Fibroblast of skin of left biceps (primary cell): ENCODE data around the gene ANKRD34A.

ENCODE experiments used
- DNase-seq, 2 experiments: peaks; one replicate each; pipeline ENCODE4 v3.0.0-alpha.2; 2013; ENCODE audit warnings: low read depth in 2 of 2

Gene ANKRD34A

DNA sequence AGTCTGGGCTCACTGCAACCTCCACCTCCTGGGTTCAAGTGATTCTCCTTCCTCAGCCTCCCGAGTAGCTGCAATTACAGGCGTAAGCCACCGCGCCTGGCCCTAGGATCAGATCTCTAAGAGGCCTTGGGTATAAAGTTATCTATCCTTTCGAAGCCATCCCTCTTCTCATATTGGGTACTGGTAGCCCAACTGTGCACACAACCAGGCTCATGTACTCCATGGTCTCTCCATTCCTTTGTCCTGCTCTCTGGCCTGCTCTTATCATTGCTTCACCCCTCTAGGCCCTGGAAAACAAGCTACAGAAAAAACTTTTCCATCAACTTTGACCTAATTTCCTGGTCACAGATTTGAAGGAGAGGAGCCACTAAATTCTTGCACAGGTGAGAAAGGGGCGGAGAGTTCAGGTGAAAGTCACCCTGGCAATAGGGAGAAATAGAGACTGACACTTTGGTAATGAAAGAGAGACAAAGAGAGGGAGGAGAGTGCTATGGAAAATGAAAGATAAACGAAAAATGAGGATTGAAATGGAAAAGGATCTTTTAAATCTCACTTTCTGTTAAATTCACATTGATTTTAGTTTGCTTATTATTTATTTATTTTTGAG is 26.0 kb upstream of the ANKRD34A start:
- DNase-seq: no peak

DNA sequence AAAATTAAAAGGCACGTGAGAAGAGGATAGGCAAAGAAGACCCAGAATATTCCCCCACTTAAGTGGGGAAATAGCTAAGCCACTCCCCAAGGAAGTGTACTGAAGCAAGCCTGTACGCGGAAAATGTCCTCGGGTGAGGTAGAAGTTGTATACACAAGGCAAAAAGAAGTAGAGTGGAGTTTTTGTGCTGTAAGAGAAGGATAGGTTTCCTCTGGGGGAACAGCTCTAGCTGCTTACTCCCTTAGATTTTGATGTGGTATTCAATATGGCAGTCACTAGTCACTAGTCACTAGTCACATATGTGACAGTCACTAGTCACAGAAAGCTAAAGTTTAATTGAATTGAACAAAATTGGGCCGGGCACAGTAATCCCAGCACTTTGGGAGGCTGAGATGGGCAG is 24.4 kb upstream of the ANKRD34A start:
- DNase-seq: no peak

- no peak for DNase-seq
These were observed 23.6 kb upstream of the ANKRD34A start for GRCh38 chr1:145987926-145988325.

GRCh38 chr1:145986551-145986950 is 22.2 kb upstream of the ANKRD34A start:
- DNase-seq: no peak

GRCh38 chr1:145985502-145986439 is 21.4 kb upstream of the ANKRD34A start:
- peak in 1 of 2 experiments; percentile 53 for DNase-seq

- no peak for DNase-seq
These were observed 20.7 kb upstream of the ANKRD34A start for GRCh38 chr1:145985129-145985501.

- DNase-seq: no peak
These were observed 19.8 kb upstream of the ANKRD34A start for GRCh38 chr1:145983960-145984830.

DNA sequence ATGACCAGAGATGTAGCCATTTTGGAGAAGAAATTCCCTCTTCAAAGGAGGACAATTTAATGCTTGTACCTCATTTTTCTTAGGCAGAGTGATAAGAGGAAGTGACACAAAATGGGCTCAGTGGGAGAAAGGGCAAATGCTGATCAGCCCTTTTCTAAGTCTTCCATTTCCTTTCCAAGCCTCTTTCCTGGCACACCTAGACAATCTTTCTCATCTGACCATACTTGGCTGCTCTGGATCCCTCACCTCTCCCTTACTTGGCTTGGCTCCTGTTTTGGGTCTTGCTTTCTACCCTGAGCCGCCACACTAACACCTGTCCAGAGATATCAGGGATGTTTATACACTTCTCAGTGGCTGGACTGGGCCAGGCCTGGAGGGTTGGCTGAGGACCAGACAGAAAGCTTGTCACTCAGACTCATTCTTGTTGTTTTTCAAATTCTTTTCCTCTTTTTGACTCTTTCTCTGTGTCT is 18.9 kb upstream of the ANKRD34A start:
- no peak for DNase-seq

DNA sequence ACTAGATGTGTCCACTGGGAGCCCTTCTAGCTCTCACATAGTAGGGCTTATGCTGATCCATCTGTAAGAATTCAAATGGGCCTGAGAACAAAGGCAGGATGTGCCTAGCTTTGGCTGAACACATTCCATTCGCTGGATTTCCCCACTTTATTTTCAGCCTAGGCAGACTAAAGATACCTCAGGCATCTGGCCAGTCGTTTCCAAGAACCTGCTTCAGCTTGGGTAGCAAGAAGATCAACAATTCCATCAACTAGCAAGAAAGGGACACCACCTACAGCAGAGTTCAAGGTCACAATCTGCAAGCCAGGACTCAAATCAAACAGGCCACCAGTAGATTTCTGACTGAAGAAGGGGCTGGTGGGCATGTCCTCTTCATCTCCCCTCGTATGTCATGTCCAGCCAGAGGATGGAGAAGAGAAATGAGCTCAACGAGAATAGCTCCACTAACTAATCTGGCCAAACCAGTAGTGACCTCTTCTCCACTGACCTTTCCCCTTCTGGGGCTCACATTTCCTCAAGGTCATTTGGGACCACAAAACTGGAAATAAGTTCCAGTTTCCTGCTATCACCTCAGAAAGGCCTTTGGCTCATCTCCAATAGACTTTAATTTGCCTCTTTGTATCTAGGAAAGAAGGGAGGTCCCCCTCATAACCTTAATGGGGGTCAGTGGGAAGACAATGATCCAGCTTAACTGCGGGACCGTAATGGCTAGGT is 17.8 kb upstream of the ANKRD34A start:
- DNase-seq: no peak

GRCh38 chr1:145980457-145980994 is 16.2 kb upstream of the ANKRD34A start:
- no peak for DNase-seq

DNA sequence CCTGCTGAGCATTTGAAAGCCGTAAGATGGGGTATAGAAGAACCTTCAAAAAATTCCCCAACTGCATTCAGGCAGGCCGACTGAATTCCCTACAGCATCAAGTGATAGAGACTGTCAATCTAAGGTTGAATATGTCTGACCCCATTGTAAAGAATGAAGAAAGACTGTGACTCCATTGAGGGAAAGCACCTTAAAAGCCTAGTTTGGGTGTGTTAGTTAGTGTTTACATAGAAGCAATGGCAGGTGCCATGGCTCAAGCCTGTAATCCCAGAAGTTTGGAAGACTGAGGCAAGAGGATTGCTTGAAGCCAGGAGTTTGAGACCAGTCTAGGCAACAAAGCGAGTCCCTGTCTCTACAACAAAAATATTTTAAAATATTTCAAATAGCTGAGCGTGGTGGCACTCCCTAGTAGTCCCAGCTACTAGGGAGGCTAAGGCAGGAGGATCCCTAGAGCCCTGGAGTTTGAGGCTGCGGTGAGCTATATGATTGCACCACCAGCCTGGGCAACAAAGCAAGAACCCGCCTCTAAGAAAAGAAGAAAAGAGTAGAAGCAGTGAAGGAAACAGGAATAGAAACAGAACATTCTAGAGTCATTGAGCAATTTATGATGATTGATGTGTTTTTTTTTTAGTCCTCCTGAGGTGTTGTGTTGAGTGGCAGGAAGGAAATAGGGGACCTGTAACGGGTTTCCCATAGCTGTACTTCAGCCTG is 15.5 kb upstream of the ANKRD34A start:
- no peak for DNase-seq

DNA sequence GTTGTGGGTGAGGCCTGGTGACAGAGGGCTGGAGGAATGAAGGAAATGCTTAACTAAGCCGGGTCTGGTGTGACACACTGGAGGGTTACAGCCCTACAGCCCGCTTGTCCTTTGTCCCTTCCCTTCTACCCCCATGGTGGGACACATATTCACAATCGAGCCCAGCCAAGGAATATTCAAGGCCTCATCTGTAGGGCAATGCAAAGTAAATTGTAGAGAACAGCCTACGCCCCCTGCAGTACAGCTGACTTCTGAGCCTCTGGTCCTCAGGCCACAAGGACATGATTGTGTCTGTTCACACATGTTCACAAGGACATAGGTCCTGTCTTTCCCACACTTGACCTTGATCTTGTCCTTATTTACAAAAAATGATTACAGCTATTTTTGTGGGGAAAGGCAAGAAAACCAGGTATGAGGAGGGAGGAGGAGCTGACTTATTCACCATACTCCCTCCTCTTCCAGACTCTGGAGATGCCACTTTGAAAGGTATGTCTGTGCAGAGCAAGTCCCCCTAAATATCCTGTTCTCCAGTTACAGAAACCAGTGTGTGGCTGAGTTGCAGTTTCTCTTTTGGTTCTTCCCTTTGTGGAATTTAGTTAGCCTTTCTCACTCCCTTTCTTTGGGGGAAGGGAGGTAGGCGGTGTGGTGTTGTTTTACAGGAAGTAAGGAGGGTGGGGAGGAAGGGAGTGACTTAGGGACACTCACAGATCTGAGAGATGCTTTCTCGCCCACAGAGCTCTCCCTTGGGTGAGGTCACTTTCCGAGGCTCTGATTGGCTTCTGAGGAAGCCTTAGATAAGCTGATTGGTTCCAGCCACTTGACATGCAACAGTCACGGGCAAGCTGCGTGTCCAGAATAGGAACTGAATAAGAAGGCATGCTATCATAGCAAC is 14.7 kb upstream of the ANKRD34A start:
- peak; percentile 99 for DNase-seq

GRCh38 chr1:145978471-145978853 is 14.1 kb upstream of the ANKRD34A start:
- DNase-seq: no peak

DNA sequence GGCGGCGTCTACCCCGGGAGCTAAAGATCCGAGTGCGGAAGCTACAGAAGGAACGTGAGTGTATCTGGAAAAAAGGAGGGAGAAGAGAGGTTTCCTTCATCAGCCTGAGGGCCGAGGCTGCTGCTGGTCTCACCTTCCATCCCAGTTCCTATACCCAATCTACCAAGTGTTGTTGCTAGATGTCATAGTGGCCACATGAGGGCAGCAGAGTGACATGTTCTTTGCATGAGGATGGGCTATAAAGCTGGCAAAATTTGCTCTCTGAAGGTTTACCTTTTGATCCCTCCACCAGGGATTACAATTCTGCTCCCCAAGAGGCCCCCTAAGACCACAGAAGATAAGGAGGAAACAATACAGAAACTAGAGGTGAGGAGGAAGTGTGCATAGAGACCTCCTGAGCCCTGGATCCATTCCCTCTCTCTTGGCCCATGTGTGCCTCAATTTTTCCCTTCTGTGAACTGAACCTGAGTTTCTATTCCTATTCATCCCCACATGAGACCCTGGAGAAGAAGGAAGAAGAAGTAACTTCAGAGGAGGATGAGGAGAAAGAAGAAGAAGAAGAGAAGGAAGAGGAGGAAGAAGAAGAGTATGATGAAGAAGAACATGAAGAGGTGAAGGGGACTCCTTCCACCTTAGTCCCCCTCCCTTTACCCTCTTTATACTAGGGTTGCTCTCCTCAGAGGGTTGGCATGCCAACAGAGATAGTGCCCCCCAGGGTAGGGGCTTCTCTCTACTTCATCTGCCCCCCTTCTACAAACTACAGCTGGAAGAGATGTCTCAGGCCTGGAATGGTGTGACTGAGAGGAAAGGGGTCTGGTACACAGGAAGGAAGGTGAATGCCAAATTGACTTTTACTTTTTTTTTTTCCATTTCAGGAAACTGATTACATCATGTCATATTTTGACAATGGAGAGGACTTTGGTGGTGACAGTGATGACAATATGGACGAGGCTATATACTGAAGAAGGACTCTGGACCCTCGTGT is 13.4 kb upstream of the ANKRD34A start:
- DNase-seq: peak; percentile 56 to 58

GRCh38 chr1:145977016-145977415 is 12.6 kb upstream of the ANKRD34A start:
- DNase-seq: no peak

- no peak for DNase-seq
These were observed 10.8 kb upstream of the ANKRD34A start for GRCh38 chr1:145975216-145975615.

- DNase-seq: no peak
These were observed 10.3 kb upstream of the ANKRD34A start for GRCh38 chr1:145974721-145975120.

- DNase-seq: no peak
These were observed 8.2 kb upstream of the ANKRD34A start for GRCh38 chr1:145972580-145972979.
